Embryonic facial prominence (tissue), 1 donor: ENCODE measurements around the gene SCARB1.

Source experiments
- DNase-seq: peaks from one replicate; pipeline ENCODE4 v3.0.0-alpha.2; 2016; ENCODE audit errors: extremely low spot score

Gene SCARB1

DNA sequence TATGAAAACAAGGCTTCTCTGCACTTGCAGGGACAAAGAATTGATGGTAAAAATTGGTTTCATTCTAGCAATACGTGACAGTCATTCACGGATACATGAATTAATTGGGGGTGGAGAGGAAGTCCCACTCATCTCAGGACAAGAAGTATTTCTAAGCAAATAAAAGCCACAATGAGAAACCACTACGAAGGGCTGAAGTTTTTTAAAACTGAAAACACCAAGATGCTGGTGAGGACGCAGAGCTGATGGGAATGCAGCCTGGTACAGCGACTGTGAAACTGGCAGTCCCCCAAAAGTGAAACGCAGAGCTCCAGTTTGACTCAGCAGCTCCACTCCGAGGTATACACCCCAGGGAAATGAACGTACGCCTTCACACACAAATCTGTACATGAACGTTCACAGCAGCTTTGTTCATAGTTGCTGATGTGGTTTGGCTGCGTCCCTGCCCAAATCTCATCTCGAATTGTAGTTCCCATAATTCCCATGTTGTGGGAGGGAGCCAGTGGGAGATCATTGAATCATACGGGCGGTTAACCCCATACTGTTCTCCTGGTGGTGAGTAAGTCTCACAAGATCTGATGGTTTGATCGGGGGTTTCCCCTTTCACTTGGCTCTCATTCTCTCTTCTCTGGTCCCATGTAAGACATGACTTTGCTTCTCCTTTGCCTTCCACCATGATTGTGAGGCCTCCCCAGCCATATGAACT lies 89.0 kb downstream of the SCARB1 start:
- no peak for DNase-seq

DNA sequence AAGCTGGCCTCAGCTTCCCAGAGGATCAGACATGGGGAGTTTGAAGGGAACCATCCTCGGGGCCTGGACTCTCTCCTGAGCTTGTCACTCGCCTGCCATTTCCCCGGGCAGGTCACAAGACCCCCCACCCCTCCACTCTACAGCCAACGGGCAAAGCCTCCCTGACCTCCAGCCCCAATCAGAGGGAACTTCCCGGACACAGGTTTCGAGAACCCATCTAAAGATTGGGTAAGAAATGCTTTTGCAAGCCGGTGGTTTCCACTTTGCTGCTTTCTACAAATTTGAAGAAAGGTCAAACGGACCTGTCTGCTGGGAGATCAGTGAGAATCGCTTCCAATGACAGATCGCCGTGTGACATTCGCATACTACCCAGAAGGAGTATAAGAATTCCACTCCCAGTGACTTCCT lies 89.6 kb downstream of the SCARB1 start:
- DNase-seq: no peak

- no peak for DNase-seq
These were observed 91.1 kb downstream of the SCARB1 start for GRCh38 chr12:124772289-124773170.

DNA sequence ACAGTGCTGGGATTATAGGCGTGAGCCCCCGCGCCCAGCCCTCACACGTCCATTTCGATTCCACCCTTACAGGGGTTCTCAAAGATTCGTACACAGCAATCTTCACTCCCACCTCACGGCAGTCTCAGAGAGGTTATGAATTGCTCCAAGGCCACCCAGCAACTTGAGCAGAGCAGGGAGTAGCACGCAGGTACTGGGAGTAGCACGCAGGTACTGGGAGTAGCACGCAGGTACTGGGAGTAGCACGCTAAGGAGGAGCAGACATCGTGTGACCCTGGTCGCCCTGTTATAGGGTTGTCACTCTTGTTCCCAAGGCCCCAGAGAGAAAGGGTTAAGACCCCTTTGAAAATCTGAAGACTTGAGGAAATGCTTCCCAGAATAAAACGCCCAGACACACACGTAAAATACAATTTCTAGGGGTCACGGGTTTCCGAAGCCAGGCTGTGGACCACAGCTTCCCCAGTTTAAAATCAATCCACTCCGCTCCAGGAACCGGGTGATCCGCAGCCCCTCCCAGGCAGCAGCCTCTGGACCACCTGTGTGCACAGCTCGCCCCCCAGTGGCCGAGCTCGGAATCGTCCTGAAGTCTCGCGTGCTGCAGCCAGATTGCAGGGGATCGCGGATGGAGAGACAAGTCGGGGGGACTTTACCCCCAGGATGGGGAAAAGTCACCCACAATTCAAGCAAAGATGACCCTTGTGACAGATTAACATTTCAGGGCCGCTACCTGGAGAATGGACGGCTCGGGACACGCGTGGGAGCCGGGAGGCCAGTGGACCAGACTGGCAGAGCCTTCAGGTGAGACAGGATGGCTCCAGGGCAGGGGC lies 92.0 kb downstream of the SCARB1 start:
- peak; percentile 64 for DNase-seq

DNA sequence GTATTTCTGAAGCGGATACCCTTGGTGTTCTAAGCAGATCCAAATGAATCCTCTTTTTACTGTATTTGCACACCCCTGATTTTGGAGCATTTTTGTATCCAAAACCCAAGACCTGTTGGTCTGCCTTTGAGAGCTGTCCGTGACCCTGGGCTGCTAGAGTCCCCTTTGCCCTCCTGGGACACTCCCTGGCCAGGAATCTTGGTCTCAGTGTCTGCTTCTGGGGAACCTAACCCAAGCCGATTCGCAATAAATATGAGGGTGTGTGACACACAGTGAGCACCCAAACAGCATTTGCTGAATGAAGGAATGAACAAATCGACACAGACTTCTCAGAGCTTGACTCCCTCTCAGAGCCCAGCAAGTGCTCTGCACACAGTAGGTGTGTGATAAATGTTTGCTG lies 92.9 kb downstream of the SCARB1 start:
- DNase-seq: no peak

- DNase-seq: no peak
These were observed 93.7 kb downstream of the SCARB1 start for GRCh38 chr12:124769881-124770512.

GRCh38 chr12:124769163-124769530 lies 94.5 kb downstream of the SCARB1 start:
- no peak for DNase-seq

GRCh38 chr12:124768452-124769162 lies 95.1 kb downstream of the SCARB1 start:
- DNase-seq: no peak

- DNase-seq: no peak
These were observed 96.4 kb downstream of the SCARB1 start for GRCh38 chr12:124767066-124767821.

DNA sequence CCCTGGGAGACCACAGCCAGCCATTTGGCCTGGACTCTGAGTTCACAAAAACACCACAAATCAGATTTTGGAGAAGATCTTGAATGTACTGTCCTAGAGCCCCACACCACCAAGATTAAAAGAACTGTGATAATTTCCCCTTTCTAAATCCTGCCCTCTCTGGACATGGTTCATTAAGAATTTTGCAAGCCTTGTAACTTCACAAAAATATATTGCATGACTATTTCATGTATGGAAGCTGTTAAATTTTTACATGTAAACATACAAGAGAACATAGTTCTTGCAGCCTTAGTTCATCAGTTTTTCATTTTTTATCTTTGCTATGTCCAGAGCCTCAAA lies 97.0 kb downstream of the SCARB1 start:
- DNase-seq: no peak

GRCh38 chr12:124765581-124766489 lies 97.8 kb downstream of the SCARB1 start:
- no peak for DNase-seq

DNA sequence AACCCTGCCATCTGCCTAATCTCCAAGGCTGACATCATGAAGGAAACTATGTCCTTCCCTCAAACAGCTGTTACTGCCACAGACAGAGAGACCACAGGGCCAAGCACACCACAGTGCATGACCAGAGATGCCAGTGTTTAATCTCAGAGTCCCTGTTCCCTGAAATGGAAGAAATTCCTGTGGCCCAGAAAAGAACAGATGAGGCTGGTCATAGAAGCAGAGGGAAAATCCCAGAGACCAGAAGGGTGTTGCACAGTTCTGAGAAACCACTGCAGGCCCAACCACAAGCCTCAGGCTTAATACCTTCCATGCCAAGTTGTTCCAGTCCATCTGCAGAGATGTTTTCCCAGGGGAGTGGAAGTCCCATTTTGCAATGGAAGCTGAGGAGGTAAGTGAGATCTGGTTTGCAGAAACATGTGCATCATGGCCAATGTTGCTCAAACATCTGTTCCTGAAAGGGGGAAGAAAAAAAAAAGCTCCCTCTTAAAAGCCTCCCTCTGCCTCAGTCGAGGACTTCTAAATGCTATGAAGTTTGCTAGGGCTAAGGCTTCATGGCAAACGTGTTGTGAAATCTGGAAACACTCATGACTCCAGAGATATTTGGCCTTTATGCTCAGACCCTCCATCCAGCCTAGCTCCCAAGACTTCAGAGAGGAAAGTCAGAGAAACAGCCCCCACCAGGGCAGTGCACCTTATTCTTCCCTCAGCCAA lies 98.6 kb downstream of the SCARB1 start:
- peak; percentile 49 for DNase-seq

DNA sequence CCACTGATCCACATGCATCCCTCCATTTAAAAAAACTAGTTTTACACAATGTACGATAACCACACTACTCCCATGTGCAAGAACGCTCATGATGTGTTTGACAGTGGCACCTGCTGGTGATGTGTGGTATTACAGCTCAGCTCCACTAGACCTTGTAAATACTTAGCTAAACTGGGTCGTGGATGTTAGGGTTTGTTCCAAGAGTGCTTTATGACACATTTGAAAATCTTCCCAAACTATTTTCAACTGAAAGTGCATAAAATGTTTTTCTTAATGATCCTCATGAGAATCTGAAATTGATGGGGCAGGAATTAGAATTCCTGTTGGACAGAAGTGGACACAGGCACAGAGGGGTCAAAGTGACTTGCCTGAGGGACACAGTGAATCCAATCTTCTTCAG lies 99.2 kb downstream of the SCARB1 start:
- no peak for DNase-seq

- DNase-seq: no peak
These were observed 100.1 kb downstream of the SCARB1 start for GRCh38 chr12:124763594-124763979.

DNA sequence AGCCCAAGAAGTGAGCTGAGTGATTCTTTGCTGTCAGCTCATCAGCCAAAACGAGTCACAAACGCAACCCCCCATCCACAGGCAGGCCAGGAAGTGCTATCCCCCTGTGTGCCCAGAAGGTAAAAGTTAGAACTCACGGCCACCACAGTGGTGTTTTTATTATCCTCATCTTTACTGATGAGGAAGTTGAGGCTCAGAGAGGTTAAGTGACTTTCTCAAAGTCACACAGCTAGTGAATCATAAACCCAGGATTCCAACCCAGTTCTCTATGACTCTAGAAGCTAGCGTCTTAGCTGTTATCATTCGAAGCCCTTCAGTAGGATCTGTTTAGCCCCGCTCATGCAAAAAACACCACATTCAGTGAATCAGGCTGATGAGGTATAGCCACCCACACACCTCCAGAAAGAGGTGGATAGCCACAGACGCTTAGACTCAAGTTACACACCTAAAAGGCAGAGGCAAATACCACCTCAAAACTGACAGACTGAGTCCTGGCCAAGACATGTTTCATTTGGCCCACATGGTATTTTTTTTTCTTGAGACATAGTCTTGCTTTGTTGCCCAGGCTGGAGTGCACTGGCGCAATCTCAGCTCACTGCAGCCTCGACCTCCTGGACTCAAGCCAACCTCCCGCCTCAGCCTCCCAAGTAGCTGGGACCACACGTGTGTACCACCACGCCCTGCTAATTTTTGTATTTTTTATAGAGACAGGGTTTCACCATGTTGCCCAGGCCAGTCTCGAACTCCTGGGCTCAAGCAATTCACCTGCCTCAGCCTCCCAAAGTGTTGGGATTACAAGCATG lies 100.7 kb downstream of the SCARB1 start:
- DNase-seq: no peak

GRCh38 chr12:124762384-124762783 lies 101.3 kb downstream of the SCARB1 start:
- DNase-seq: no peak

DNA sequence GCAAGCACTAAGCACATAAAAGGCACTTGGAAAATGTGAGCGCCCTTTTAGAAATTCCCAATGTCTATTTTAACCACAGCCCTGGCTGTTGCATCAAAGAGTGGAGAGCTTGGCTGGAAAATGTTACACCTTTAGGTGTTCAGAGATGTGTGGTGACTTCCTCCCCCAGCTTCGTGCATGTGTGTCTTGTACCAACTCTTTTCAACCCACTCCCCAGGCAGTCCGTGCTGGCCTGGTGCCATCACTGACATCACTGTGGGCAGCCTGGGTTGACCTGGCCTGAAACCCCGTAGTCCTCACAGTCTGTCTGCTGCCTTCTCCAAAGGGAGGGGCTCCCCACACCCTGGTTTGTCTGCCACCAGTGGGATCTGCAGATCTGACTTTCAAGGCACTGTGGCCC lies 101.8 kb downstream of the SCARB1 start:
- DNase-seq: no peak

- DNase-seq: no peak
These were observed 102.6 kb downstream of the SCARB1 start for GRCh38 chr12:124761056-124761455.
